GM12865 (cell line): ENCODE results near the gene FIZ1.
"Not testable (repeated sequence)": the region's sequence is repeated elsewhere in the genome, so short reads cannot be mapped to it uniquely, and the experiment has no call there.

Experiments
- DNase-seq: peaks from one replicate; pipeline ENCODE4 v3.0.0; 2010; ENCODE audit warnings: low read depth
- H3K4me3 ChIP-seq: 2 replicates; pipeline ENCODE4 v1.5.1; 2011; ENCODE audit warnings: mild to moderate bottlenecking, low read depth, low read length, control low read depth
- CTCF ChIP-seq: IDR thresholded peaks from 2 replicates; pipeline ENCODE4 v1.5.1; 2011; ENCODE audit warnings: low read length, control low read depth, low read depth, inconsistent platforms; ENCODE audit not compliant: insufficient read depth; ENCODE audit errors: missing control alignments

The FIZ1 gene

DNA sequence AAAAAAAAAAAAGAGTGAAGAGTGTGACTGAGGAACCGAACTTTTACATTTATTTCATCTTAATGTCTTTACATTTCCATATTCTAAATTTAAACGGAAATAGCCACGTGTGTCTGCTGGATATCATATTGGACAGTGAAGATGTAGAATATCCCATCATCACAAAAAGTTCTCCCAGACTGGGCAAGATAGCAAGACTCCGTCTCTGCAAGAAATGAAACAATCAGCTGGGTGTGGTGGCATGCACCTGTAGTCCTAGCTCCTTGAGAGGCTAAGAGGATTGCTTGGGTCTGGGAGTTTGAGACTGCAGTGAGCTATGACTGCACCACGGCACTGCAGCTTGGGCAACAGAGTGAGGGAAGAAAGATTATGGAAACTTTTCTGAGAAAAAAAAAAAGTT lies 22.6 kb downstream of the FIZ1 start:
- no peak overlapping the region for H3K4me3 ChIP-seq
- TF ChIP-seq CTCF: no peak
- DNase-seq: no peak

- not testable (repeated sequence) for DNase-seq, H3K4me3 ChIP-seq
Observed at GRCh38 chr19:55573929-55574328, 25.4 kb downstream of the FIZ1 start.

GRCh38 chr19:55569477-55569876 lies 29.8 kb downstream of the FIZ1 start:
- DNase-seq: not testable (repeated sequence)

GRCh38 chr19:55567708-55568328 lies 31.5 kb downstream of the FIZ1 start:
- H3K4me3 ChIP-seq: no peak overlapping the region
- no peak for DNase-seq
- no peak for TF ChIP-seq CTCF

More at GRCh38 chr19:55569477-55569876, 29.8 kb downstream of the FIZ1 start:
- H3K4me3 ChIP-seq: not testable (repeated sequence)

- DNase-seq: no peak
- no peak for TF ChIP-seq CTCF
- H3K4me3 ChIP-seq: no peak overlapping the region
Observed at GRCh38 chr19:55566823-55567222, 32.5 kb downstream of the FIZ1 start.

GRCh38 chr19:55563261-55563690 lies 36.0 kb downstream of the FIZ1 start:
- no peak for DNase-seq
- TF ChIP-seq CTCF: no peak

GRCh38 chr19:55559684-55560083 lies 39.6 kb downstream of the FIZ1 start:
- no peak for TF ChIP-seq CTCF
- no peak overlapping the region for H3K4me3 ChIP-seq
- no peak for DNase-seq

More at GRCh38 chr19:55563261-55563690, 36.0 kb downstream of the FIZ1 start:
- no peak overlapping the region for H3K4me3 ChIP-seq

GRCh38 chr19:55554741-55555152 lies 44.6 kb downstream of the FIZ1 start:
- no peak overlapping the region for H3K4me3 ChIP-seq
- DNase-seq: no peak
- TF ChIP-seq CTCF: no peak
